GM12878 (cell line): ENCODE results near the gene UBXN10.

Experiments
- EP300 ChIP-seq, 2 experiments: fragments of 150-350 bp in 1 of 2; IDR thresholded peaks; 2 replicates each; pipeline ENCODE4 v1.6.1; 2011 to 2012; ENCODE audit warnings: low read depth in 2 of 2, low read length in 2 of 2, borderline replicate concordance in 1 of 2, improper control_type of control experiment in 1 of 2, inconsistent platforms in 1 of 2; ENCODE audit not compliant: control insufficient read depth in 1 of 2
- JUNB ChIP-seq: IDR thresholded peaks from 2 replicates; pipeline ENCODE4 v1.6.1; 2016; ENCODE audit warnings: antibody characterized with exemption, mild to moderate bottlenecking
- LARP7 ChIP-seq: fragments of 450-650 bp; IDR thresholded peaks from 2 replicates; pipeline ENCODE4 v1.6.1; 2017; ENCODE audit warnings: mild to moderate bottlenecking
- NFIC ChIP-seq: IDR thresholded peaks from 2 replicates; pipeline ENCODE4 v1.6.1; 2012; ENCODE audit warnings: low read depth, mild to moderate bottlenecking, inconsistent platforms, low read length, moderate library complexity
- NFXL1 ChIP-seq: fragments of 450-650 bp; IDR thresholded peaks from 2 replicates; pipeline ENCODE4 v1.6.1; 2017; ENCODE audit warnings: antibody characterized with exemption, mild to moderate bottlenecking, borderline replicate concordance
- SRF ChIP-seq, 2 experiments: IDR thresholded peaks; 2 replicates each; pipeline ENCODE4 v1.6.1; 2011; ENCODE audit warnings: low read depth in 2 of 2, low read length in 2 of 2, mild to moderate bottlenecking in 1 of 2, moderate library complexity in 1 of 2
- TCF3 ChIP-seq: IDR thresholded peaks from 2 replicates; pipeline ENCODE4 v1.6.1; 2012; ENCODE audit warnings: low read depth, mild to moderate bottlenecking, low read length, borderline replicate concordance; ENCODE audit not compliant: insufficient read depth
- ZNF217 ChIP-seq: fragments of 450-650 bp; IDR thresholded peaks from 2 replicates; pipeline ENCODE4 v1.6.1; 2017; ENCODE audit warnings: antibody characterized with exemption, mild to moderate bottlenecking
- ZZZ3 ChIP-seq: IDR thresholded peaks from 2 replicates; pipeline ENCODE4 v1.6.1; 2011; ENCODE audit warnings: low read depth; ENCODE audit not compliant: control insufficient read depth, insufficient read length
- TF ChIP-seq, protein P1 (sequence below), 3 experiments: IDR thresholded peaks in 2 of 3; conservative IDR thresholded peaks in 1 of 3; 2 replicates each; pipeline ENCODE4 v1.5.1; 2011; ENCODE audit warnings: low read depth in 3 of 3, low read length in 3 of 3, mild to moderate bottlenecking in 3 of 3, control low read depth in 2 of 3, moderate library complexity in 2 of 3, inconsistent platforms in 1 of 3, mixed read lengths in 1 of 3; ENCODE audit not compliant: control insufficient read depth in 2 of 3, insufficient read depth in 1 of 3; ENCODE audit errors: extremely low read depth in 1 of 3
- TF ChIP-seq, protein P2 (sequence below): IDR thresholded peaks from 2 replicates; pipeline ENCODE4 v1.6.1; 2011; ENCODE audit warnings: low read depth, low read length, improper control_type of control experiment, borderline replicate concordance
- TF ChIP-seq, protein P3 (sequence below): IDR thresholded peaks from 2 replicates; pipeline ENCODE4 v1.6.1; 2012; ENCODE audit warnings: mild to moderate bottlenecking, low read depth, low read length
- TF ChIP-seq, protein P4 (sequence below): fragments of 450-650 bp; IDR thresholded peaks from 2 replicates; pipeline ENCODE4 v1.6.1; 2018; ENCODE audit warnings: borderline replicate concordance, mild to moderate bottlenecking; ENCODE audit not compliant: partially characterized antibody

DNA sequence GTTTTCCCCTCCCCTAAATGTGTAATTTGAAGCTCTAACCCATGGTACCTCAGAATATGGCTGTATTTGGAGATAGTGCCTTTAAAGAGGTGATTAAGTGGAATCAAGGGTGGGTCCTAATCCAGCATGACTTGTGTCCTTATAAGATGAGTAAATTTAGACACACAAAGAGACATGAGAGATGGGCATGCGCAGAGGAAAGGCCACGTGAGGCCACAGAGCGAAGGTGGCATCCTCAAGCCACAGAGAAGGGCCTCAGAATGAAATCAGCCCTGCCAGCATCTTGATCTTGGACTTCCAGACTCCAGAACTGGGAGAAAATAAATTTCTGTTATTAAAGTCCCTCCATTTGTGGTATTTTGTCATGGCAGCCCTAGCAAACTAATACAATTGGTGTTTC is 49.6 kb upstream of the UBXN10 start:
- TF ChIP-seq SRF (IDR thresholded peaks at IDR 0.05; ENCODE audit: low read depth in 2 of 2, low read length in 2 of 2): no peak
- TF ChIP-seq, protein P1, sequence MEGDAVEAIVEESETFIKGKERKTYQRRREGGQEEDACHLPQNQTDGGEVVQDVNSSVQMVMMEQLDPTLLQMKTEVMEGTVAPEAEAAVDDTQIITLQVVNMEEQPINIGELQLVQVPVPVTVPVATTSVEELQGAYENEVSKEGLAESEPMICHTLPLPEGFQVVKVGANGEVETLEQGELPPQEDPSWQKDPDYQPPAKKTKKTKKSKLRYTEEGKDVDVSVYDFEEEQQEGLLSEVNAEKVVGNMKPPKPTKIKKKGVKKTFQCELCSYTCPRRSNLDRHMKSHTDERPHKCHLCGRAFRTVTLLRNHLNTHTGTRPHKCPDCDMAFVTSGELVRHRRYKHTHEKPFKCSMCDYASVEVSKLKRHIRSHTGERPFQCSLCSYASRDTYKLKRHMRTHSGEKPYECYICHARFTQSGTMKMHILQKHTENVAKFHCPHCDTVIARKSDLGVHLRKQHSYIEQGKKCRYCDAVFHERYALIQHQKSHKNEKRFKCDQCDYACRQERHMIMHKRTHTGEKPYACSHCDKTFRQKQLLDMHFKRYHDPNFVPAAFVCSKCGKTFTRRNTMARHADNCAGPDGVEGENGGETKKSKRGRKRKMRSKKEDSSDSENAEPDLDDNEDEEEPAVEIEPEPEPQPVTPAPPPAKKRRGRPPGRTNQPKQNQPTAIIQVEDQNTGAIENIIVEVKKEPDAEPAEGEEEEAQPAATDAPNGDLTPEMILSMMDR (IDR thresholded peaks at IDR 0.05 in 2 of 3, conservative IDR thresholded peaks at IDR 0.05 in 1 of 3; ENCODE audit: control insufficient read depth in 2 of 3, extremely low read depth in 1 of 3, insufficient read depth in 1 of 3, low read depth in 3 of 3, low read length in 3 of 3): no peak
- TF ChIP-seq, protein P2, sequence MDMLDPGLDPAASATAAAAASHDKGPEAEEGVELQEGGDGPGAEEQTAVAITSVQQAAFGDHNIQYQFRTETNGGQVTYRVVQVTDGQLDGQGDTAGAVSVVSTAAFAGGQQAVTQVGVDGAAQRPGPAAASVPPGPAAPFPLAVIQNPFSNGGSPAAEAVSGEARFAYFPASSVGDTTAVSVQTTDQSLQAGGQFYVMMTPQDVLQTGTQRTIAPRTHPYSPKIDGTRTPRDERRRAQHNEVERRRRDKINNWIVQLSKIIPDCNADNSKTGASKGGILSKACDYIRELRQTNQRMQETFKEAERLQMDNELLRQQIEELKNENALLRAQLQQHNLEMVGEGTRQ: no peak
- TF ChIP-seq, protein P3, sequence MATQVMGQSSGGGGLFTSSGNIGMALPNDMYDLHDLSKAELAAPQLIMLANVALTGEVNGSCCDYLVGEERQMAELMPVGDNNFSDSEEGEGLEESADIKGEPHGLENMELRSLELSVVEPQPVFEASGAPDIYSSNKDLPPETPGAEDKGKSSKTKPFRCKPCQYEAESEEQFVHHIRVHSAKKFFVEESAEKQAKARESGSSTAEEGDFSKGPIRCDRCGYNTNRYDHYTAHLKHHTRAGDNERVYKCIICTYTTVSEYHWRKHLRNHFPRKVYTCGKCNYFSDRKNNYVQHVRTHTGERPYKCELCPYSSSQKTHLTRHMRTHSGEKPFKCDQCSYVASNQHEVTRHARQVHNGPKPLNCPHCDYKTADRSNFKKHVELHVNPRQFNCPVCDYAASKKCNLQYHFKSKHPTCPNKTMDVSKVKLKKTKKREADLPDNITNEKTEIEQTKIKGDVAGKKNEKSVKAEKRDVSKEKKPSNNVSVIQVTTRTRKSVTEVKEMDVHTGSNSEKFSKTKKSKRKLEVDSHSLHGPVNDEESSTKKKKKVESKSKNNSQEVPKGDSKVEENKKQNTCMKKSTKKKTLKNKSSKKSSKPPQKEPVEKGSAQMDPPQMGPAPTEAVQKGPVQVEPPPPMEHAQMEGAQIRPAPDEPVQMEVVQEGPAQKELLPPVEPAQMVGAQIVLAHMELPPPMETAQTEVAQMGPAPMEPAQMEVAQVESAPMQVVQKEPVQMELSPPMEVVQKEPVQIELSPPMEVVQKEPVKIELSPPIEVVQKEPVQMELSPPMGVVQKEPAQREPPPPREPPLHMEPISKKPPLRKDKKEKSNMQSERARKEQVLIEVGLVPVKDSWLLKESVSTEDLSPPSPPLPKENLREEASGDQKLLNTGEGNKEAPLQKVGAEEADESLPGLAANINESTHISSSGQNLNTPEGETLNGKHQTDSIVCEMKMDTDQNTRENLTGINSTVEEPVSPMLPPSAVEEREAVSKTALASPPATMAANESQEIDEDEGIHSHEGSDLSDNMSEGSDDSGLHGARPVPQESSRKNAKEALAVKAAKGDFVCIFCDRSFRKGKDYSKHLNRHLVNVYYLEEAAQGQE: no peak
- TF ChIP-seq ZNF217: no peak
- TF ChIP-seq TCF3: no peak
- TF ChIP-seq NFXL1: no peak
- TF ChIP-seq NFIC: no peak
- TF ChIP-seq, protein P4, sequence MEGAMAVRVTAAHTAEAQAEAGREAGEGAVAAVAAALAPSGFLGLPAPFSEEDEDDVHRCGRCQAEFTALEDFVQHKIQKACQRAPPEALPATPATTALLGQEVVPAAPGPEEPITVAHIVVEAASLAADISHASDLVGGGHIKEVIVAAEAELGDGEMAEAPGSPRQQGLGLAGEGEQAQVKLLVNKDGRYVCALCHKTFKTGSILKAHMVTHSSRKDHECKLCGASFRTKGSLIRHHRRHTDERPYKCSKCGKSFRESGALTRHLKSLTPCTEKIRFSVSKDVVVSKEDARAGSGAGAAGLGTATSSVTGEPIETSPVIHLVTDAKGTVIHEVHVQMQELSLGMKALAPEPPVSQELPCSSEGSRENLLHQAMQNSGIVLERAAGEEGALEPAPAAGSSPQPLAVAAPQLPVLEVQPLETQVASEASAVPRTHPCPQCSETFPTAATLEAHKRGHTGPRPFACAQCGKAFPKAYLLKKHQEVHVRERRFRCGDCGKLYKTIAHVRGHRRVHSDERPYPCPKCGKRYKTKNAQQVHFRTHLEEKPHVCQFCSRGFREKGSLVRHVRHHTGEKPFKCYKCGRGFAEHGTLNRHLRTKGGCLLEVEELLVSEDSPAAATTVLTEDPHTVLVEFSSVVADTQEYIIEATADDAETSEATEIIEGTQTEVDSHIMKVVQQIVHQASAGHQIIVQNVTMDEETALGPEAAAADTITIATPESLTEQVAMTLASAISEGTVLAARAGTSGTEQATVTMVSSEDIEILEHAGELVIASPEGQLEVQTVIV: no peak
- no peak for TF ChIP-seq ZZZ3
- no peak for TF ChIP-seq JUNB
- no peak for TF ChIP-seq EP300 (IDR thresholded peaks at IDR 0.05; ENCODE audit: borderline replicate concordance in 1 of 2, control insufficient read depth in 1 of 2, low read depth in 2 of 2, low read length in 2 of 2)
- no peak for TF ChIP-seq LARP7
